Measurements from ENCODE around the gene CHN1. TPM values are rescaled to one million over a fixed set of nuclear protein-coding genes. Genes with fewer than 3 reads are reported as not detected.

Gene CHN1
- total RNA-seq, 1 experiment from 2014 or later: 0.41 TPM

- Histone ChIP-seq H3K4me1 (no peaks in the 10 kb centered on the region), H3K36me3 (ENCODE audit: control insufficient read depth, insufficient read depth, low read length) (no peaks in the 10 kb centered on the region), H3K9me3 (no peaks in the 10 kb centered on the region), H3K4me3 (ENCODE audit: low read depth, low read length) (no peak overlapping the region), H3K27me3 (replicated peaks; ENCODE audit: control insufficient read depth, insufficient read depth, low read length) (no peaks in the 10 kb centered on the region)
- H3K4me1 Mint-ChIP-seq (ENCODE audit: low read depth, unreplicated experiment): no peaks in the 10 kb centered on the region
- TF ChIP-seq CTCF (IDR thresholded peaks at IDR 0.05; ENCODE audit: insufficient read depth in 1 of 2, low read depth in 1 of 2, low read length in 1 of 2, severe bottlenecking in 1 of 2, unreplicated experiment in 1 of 2): no peak
- H3K9me3 Mint-ChIP-seq (ENCODE audit: unreplicated experiment): no peaks in the 10 kb centered on the region
- no TSS peak for BruUV-seq (replicated peaks)
- no peak overlapping the region for H3K27ac Mint-ChIP-seq (ENCODE audit: unreplicated experiment)
- no peak for DNase-seq
- no peaks in the 10 kb centered on the region for H3K27me3 Mint-ChIP-seq (ENCODE audit: insufficient read depth, unreplicated experiment)
- POLR2A ChIA-PET: no interaction called here
- no peak overlapping the region for H3K4me3 Mint-ChIP-seq (ENCODE audit: unreplicated experiment)
- intact Hi-C loops (cut with micrococcal nuclease; ENCODE audit: unreplicated experiment): no loop called here
- CTCF ChIA-PET: interaction anchor here (1.7 kb wide), 1 partner anchor 10 kb away, joined by 5 read pairs; no protein-coding TSS in a partner anchor
- no peaks in the 10 kb centered on the region for H3K36me3 Mint-ChIP-seq (ENCODE audit: insufficient read depth, unreplicated experiment)
These were observed 245.7 kb downstream of the CHN1 start for GRCh38 chr2:174759381-174760065.

GRCh38 chr2:174756743-174757142, 248.4 kb downstream of the CHN1 start:
- DNase-seq: no peak
- H3K36me3 Mint-ChIP-seq (ENCODE audit: insufficient read depth, unreplicated experiment): no peaks in the 10 kb centered on the region
- BruUV-seq (replicated peaks): no TSS peak
- no peaks in the 10 kb centered on the region for H3K4me1 Mint-ChIP-seq (ENCODE audit: low read depth, unreplicated experiment)
- no peak for TF ChIP-seq CTCF (IDR thresholded peaks at IDR 0.05; ENCODE audit: insufficient read depth in 1 of 2, low read depth in 1 of 2, low read length in 1 of 2, severe bottlenecking in 1 of 2, unreplicated experiment in 1 of 2)
- Histone ChIP-seq H3K9me3 (no peaks in the 10 kb centered on the region), H3K4me3 (ENCODE audit: low read depth, low read length) (no peak overlapping the region), H3K36me3 (ENCODE audit: control insufficient read depth, insufficient read depth, low read length) (no peaks in the 10 kb centered on the region), H3K4me1 (no peaks in the 10 kb centered on the region), H3K27me3 (replicated peaks; ENCODE audit: control insufficient read depth, insufficient read depth, low read length) (no peaks in the 10 kb centered on the region)
- no peaks in the 10 kb centered on the region for H3K9me3 Mint-ChIP-seq (ENCODE audit: unreplicated experiment)
- no peak overlapping the region for H3K27ac Mint-ChIP-seq (ENCODE audit: unreplicated experiment)
- intact Hi-C loops (cut with micrococcal nuclease; ENCODE audit: unreplicated experiment): no loop called here
- no peak overlapping the region for H3K4me3 Mint-ChIP-seq (ENCODE audit: unreplicated experiment)
- POLR2A ChIA-PET: no interaction called here
- CTCF ChIA-PET: no interaction called here
- no peaks in the 10 kb centered on the region for H3K27me3 Mint-ChIP-seq (ENCODE audit: insufficient read depth, unreplicated experiment)

GRCh38 chr2:174753038-174753633, 252.0 kb downstream of the CHN1 start:
- no TSS peak for BruUV-seq (replicated peaks)
- DNase-seq: no peak
- no peak for TF ChIP-seq CTCF (IDR thresholded peaks at IDR 0.05; ENCODE audit: insufficient read depth in 1 of 2, low read depth in 1 of 2, low read length in 1 of 2, severe bottlenecking in 1 of 2, unreplicated experiment in 1 of 2)
- Mint-ChIP-seq H3K27me3 (ENCODE audit: insufficient read depth, unreplicated experiment) (no peaks in the 10 kb centered on the region), H3K36me3 (ENCODE audit: insufficient read depth, unreplicated experiment) (no peaks in the 10 kb centered on the region), H3K27ac (ENCODE audit: unreplicated experiment) (no peak overlapping the region), H3K4me3 (ENCODE audit: unreplicated experiment) (no peak overlapping the region), H3K9me3 (ENCODE audit: unreplicated experiment) (no peaks in the 10 kb centered on the region), H3K4me1 (ENCODE audit: low read depth, unreplicated experiment) (no peaks in the 10 kb centered on the region)
- H3K4me3 ChIP-seq (ENCODE audit: low read depth, low read length): no peak overlapping the region
- H3K9me3 ChIP-seq: no peaks in the 10 kb centered on the region
- intact Hi-C loops (cut with micrococcal nuclease; ENCODE audit: unreplicated experiment): no loop called here
- H3K4me1 ChIP-seq: peaks cover 8% of the 10 kb centered on the region
- POLR2A ChIA-PET: no interaction called here
- H3K27me3 ChIP-seq (replicated peaks; ENCODE audit: control insufficient read depth, insufficient read depth, low read length): no peaks in the 10 kb centered on the region
- CTCF ChIA-PET: no interaction called here
- H3K36me3 ChIP-seq (ENCODE audit: control insufficient read depth, insufficient read depth, low read length): no peaks in the 10 kb centered on the region
